Stimulated activated naive CD4-positive, alpha-beta T cell (primary cell): ENCODE results near the gene HSD3B7.

Source experiments
- DNase-seq, 6 experiments: peaks; one replicate each; lab custom pipeline; 2025; lab: John Stamatoyannopoulos, UW

The HSD3B7 gene

GRCh38 chr16:30956601-30957455 lies 28.2 kb upstream of the HSD3B7 start:
- DNase-seq: peak in 5 of 6 experiments; percentile 77 to 88 (median 81)

- DNase-seq: peak; percentile 94 to 99 (median 96)
These were observed 27.4 kb upstream of the HSD3B7 start, which contains the start of gene SETD1A for GRCh38 chr16:30957456-30958174. Gene SETD1A (plus strand): TSS chr16:30957754. CDS start chr16:30958732, 978 bp downstream.

- DNase-seq: peak in 2 of 6 experiments; percentile 65 to 79
These were observed 26.6 kb upstream of the HSD3B7 start for GRCh38 chr16:30958175-30959079.

GRCh38 chr16:30961384-30961783 lies 23.6 kb upstream of the HSD3B7 start:
- no peak for DNase-seq

GRCh38 chr16:30963925-30964511 lies 21.0 kb upstream of the HSD3B7 start:
- DNase-seq: no peak

- DNase-seq: no peak
These were observed 20.3 kb upstream of the HSD3B7 start for GRCh38 chr16:30964574-30965226.

- DNase-seq: no peak
These were observed 19.6 kb upstream of the HSD3B7 start for GRCh38 chr16:30965436-30965835.

GRCh38 chr16:30966033-30966619 lies 18.9 kb upstream of the HSD3B7 start:
- no peak for DNase-seq

- DNase-seq: no peak
These were observed 17.2 kb upstream of the HSD3B7 start for GRCh38 chr16:30967795-30968194.

- DNase-seq: no peak
These were observed 15.7 kb upstream of the HSD3B7 start for GRCh38 chr16:30969246-30969842.

GRCh38 chr16:30971298-30971697 lies 13.7 kb upstream of the HSD3B7 start:
- no peak for DNase-seq

GRCh38 chr16:30972872-30973271 lies 12.1 kb upstream of the HSD3B7 start:
- DNase-seq: no peak

- no peak for DNase-seq
These were observed 10.7 kb upstream of the HSD3B7 start for GRCh38 chr16:30974348-30974747.

GRCh38 chr16:30976486-30976885 lies 8.5 kb upstream of the HSD3B7 start:
- DNase-seq: no peak

GRCh38 chr16:30977502-30977901 lies 7.5 kb upstream of the HSD3B7 start:
- peak in 1 of 6 experiments; percentile 3 for DNase-seq

- no peak for DNase-seq
These were observed 5.6 kb upstream of the HSD3B7 start for GRCh38 chr16:30979170-30980022.

- no peak for DNase-seq
These were observed 5.0 kb upstream of the HSD3B7 start for GRCh38 chr16:30980023-30980371.

- no peak for DNase-seq
These were observed 4.6 kb upstream of the HSD3B7 start for GRCh38 chr16:30980434-30980833.

GRCh38 chr16:30980959-30981358 lies 4.0 kb upstream of the HSD3B7 start:
- no peak for DNase-seq
